ENCODE results near the gene AP3S2. TPM values are rescaled to one million over a fixed set of nuclear protein-coding genes. Genes with fewer than 3 reads are reported as not detected.

Gene AP3S2
- polyA plus RNA-seq, 1 donor (not counting 4 experiments of a cell fraction or from before 2014, with no cell fraction given): 34.6 TPM

DNA sequence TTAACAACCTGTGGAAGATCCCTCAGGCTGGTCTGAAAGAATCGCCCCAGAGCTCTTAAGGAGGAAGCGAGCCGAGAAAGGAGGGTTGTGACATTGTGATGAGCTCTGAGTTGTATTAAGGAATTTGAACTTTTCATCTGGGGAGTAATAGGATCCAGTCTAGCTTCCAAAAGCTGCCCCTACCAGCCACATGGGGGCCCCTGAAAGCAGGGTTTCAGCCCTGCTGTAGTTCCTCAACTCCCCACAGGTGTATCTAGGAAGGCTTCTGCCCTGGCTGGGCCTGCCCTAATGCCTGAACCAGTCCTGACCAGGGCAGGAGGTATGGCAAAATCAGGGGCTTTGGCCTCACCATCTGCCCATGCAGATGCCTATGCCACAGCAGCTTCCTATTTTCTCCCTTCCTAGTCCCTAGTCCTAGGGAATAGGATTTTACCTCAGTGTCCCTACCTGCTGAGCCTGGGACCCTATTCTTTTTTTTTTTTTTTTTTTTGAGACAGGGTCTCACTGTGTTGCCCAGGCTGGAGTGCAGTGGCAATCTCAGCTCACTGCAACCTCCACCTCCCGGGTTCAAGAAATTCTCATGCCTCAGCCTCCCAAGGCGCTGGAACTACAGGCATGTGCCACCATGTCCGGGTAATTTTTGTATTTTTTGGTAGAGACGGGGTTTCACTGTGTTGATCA, 5.0 kb upstream of the AP3S2 start:
- dilution Hi-C loops (cut with MboI; ENCODE audit: extremely low pct_ligation_motif_present, low sequenced_read_pairs): no loop called here
- Histone ChIP-seq H3K36me3 (ENCODE audit: control insufficient read depth in 2 of 2, extremely low read depth in 1 of 2, insufficient read depth in 2 of 2, low read length in 2 of 2) (peaks cover 3 to 6% of the 10 kb centered on the region in 2 experiments), H3K27me3 (ENCODE audit: control insufficient read depth, extremely low read depth, insufficient read depth, low read length) (no peaks in the 10 kb centered on the region), H3K4me3 (ENCODE audit: control insufficient read depth in 2 of 3, extremely low read depth in 1 of 3, insufficient read depth in 2 of 3, low read depth in 1 of 3, low read length in 3 of 3) (no peak overlapping the region), H3K9me3 (ENCODE audit: control insufficient read depth, low read depth, low read length) (no peaks in the 10 kb centered on the region), H3K4me1 (ENCODE audit: control insufficient read depth, extremely low read depth, insufficient read depth, low read length) (no peaks in the 10 kb centered on the region), H2AFZ (ENCODE audit: control insufficient read depth, low read length) (no peak overlapping the region), H4K20me1 (ENCODE audit: control insufficient read depth, extremely low read depth, insufficient read depth, low read length) (no peaks in the 10 kb centered on the region), H3K27ac (ENCODE audit: control insufficient read depth, insufficient read depth, low read length) (no peak overlapping the region), H3K9ac (ENCODE audit: control insufficient read depth, extremely low read depth, insufficient read depth, low read length) (no peak overlapping the region), H3K79me2 (ENCODE audit: control insufficient read depth, insufficient read depth, low read length) (no peaks in the 10 kb centered on the region), H3K9me1 (ENCODE audit: control insufficient read depth, extremely low read depth, insufficient read depth, low read length) (no peaks in the 10 kb centered on the region), H3K4me2 (ENCODE audit: control insufficient read depth, extremely low read depth, insufficient read depth, low read depth, low read length) (no peak overlapping the region)
- FAIRE-seq: no peak
- no peak for TF ChIP-seq EZH2 (IDR thresholded peaks at IDR 0.05; ENCODE audit: low read length)
- TF ChIP-seq, protein P1, sequence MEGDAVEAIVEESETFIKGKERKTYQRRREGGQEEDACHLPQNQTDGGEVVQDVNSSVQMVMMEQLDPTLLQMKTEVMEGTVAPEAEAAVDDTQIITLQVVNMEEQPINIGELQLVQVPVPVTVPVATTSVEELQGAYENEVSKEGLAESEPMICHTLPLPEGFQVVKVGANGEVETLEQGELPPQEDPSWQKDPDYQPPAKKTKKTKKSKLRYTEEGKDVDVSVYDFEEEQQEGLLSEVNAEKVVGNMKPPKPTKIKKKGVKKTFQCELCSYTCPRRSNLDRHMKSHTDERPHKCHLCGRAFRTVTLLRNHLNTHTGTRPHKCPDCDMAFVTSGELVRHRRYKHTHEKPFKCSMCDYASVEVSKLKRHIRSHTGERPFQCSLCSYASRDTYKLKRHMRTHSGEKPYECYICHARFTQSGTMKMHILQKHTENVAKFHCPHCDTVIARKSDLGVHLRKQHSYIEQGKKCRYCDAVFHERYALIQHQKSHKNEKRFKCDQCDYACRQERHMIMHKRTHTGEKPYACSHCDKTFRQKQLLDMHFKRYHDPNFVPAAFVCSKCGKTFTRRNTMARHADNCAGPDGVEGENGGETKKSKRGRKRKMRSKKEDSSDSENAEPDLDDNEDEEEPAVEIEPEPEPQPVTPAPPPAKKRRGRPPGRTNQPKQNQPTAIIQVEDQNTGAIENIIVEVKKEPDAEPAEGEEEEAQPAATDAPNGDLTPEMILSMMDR (optimal IDR thresholded peaks at IDR 0.05 in 1 of 3, IDR thresholded peaks at IDR 0.05 in 1 of 3, conservative IDR thresholded peaks at IDR 0.05 in 1 of 3; ENCODE audit: extremely low read depth in 1 of 3, insufficient read depth in 2 of 3, low read length in 3 of 3): peak; percentile 76 to 96 (median 93)
- DNase-seq (ENCODE audit: low read depth, low spot score): peak; percentile 32

DNA sequence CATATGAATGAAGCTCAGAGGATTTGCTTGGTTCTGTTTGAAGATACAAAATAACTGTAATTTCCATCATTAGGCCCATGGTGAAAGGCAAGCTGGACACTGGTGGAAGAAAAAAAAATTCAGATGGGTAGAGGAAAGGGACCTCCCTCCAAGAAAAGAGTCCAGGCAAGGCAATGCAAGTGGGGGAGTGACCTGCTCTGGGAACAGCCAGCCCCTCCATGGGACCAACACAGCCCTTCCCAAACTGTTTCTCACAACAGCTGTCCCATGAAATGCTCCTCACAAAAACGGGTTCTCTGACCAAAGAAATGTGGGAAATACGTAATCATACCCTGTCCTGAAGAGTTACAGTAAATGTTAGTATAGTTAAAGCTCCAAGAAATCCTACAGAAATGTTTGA, 4.4 kb upstream of the AP3S2 start:
- Histone ChIP-seq H3K36me3 (ENCODE audit: control insufficient read depth in 2 of 2, extremely low read depth in 1 of 2, insufficient read depth in 2 of 2, low read length in 2 of 2) (peaks cover 3% of the 10 kb centered on the region in 2 experiments), H3K4me2 (ENCODE audit: control insufficient read depth, extremely low read depth, insufficient read depth, low read depth, low read length) (no peak overlapping the region), H3K27me3 (ENCODE audit: control insufficient read depth, extremely low read depth, insufficient read depth, low read length) (no peaks in the 10 kb centered on the region), H2AFZ (ENCODE audit: control insufficient read depth, low read length) (no peak overlapping the region), H3K27ac (ENCODE audit: control insufficient read depth, insufficient read depth, low read length) (no peak overlapping the region), H4K20me1 (ENCODE audit: control insufficient read depth, extremely low read depth, insufficient read depth, low read length) (no peaks in the 10 kb centered on the region), H3K9ac (ENCODE audit: control insufficient read depth, extremely low read depth, insufficient read depth, low read length) (no peak overlapping the region), H3K79me2 (ENCODE audit: control insufficient read depth, insufficient read depth, low read length) (peaks cover 6% of the 10 kb centered on the region), H3K9me3 (ENCODE audit: control insufficient read depth, low read depth, low read length) (no peaks in the 10 kb centered on the region), H3K4me3 (ENCODE audit: control insufficient read depth in 2 of 3, extremely low read depth in 1 of 3, insufficient read depth in 2 of 3, low read depth in 1 of 3, low read length in 3 of 3) (no peak overlapping the region), H3K9me1 (ENCODE audit: control insufficient read depth, extremely low read depth, insufficient read depth, low read length) (no peaks in the 10 kb centered on the region), H3K4me1 (ENCODE audit: control insufficient read depth, extremely low read depth, insufficient read depth, low read length) (no peaks in the 10 kb centered on the region)
- no peak for FAIRE-seq
- dilution Hi-C loops (cut with MboI; ENCODE audit: extremely low pct_ligation_motif_present, low sequenced_read_pairs): no loop called here
- DNase-seq (ENCODE audit: low read depth, low spot score): no peak
- TF ChIP-seq EZH2 (IDR thresholded peaks at IDR 0.05; ENCODE audit: low read length): no peak
- TF ChIP-seq, protein P1 (optimal IDR thresholded peaks at IDR 0.05 in 1 of 3, IDR thresholded peaks at IDR 0.05 in 1 of 3, conservative IDR thresholded peaks at IDR 0.05 in 1 of 3; ENCODE audit: extremely low read depth in 1 of 3, insufficient read depth in 2 of 3, low read length in 3 of 3): no peak
